GM12892 (cell line): ENCODE results near the gene SBSN.

Experiments
- POLR2A ChIP-seq: IDR thresholded peaks from 2 replicates; pipeline ENCODE4 v1.6.1; 2011; ENCODE audit warnings: low read depth, low read length, control low read depth
- POLR2AphosphoS5 ChIP-seq: IDR thresholded peaks from 2 replicates; pipeline ENCODE4 v1.6.1; 2011; ENCODE audit warnings: low read depth, low read length, control low read depth

DNA sequence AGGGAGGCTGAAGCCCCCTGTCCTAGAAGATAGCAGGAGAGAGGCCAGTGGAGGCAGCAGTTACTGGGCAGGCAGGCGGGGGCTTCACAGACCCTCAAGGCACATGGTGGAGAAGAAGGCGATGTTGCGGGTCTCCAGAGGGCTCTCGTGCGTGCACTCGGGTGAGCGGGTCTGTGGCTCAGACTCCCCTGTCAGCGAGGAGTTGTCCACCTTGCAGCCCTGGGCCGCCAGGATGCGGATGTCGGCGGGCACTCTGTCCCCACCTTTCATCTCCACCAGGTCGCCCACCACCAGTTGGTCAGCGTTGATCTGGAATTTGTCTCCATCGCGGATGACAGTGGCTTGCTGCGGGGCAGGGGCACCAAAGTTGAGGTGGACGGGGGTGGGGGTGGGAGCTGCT is 32.2 kb upstream of the SBSN start:
- TF ChIP-seq POLR2A: no peak
- TF ChIP-seq POLR2AphosphoS5: no peak
